CD4-positive, alpha-beta T cell (primary cell): ENCODE data around the gene DAP. TPM values are rescaled to one million over a fixed set of nuclear protein-coding genes. Genes with fewer than 3 reads are reported as not detected.

Experiments used
- ATAC-seq: fragments of 200-7000 bp; cut with Tn5 transposase; one replicate; pipeline ENCODE4 v1.10.0; 2022; ENCODE audit warnings: mild to moderate bottlenecking; ENCODE audit not compliant: poor library complexity
- CTCF ChIA-PET: fragments of 350-600 bp; sonication (Branson Sonifier 250); formaldehyde crosslinking; loops from one replicate; lab custom pipeline; 2021; ENCODE audit warnings: antibody characterized with exemption, inconsistent platforms; lab: Charles Lee
- POLR2A ChIA-PET: fragments of 350-600 bp; sonication (Branson Sonifier 250); formaldehyde crosslinking; loops from one replicate; lab custom pipeline; 2021; ENCODE audit warnings: antibody characterized with exemption, inconsistent platforms; lab: Charles Lee
- DNase-seq, 14 experiments: peaks; one replicate each; pipeline ENCODE4 v3.0.0-alpha.2; 2013 to 2020; ENCODE audit warnings: mixed read lengths in 2 of 14
- H3K27ac ChIP-seq, 2 donors: one replicate each; pipeline versions ENCODE4 v1.5.1 to v1.7.0; 2013; ENCODE audit warnings: low read length in 2 of 2, low read depth in 1 of 2, mild to moderate bottlenecking in 1 of 2
- H3K27me3 ChIP-seq, 2 experiments: 1 replicate in 1 of 2; 2 replicates in 1 of 2; pipeline versions ENCODE4 v1.6.1 to v1.7.0; 2013; ENCODE audit warnings: low read length in 2 of 2, control low read depth in 1 of 2, mild to moderate bottlenecking in 1 of 2, moderate library complexity in 1 of 2; ENCODE audit not compliant: insufficient read depth in 2 of 2, control insufficient read depth in 1 of 2
- H3K36me3 ChIP-seq: one replicate; pipeline ENCODE4 v1.6.1; 2013; ENCODE audit warnings: low read length, control low read depth; ENCODE audit not compliant: insufficient read depth
- H3K4me1 ChIP-seq: one replicate; pipeline ENCODE4 v1.6.1; 2013; ENCODE audit warnings: low read length, control low read depth; ENCODE audit not compliant: insufficient read depth
- H3K4me3 ChIP-seq: one replicate; pipeline ENCODE4 v1.5.1; 2013; ENCODE audit warnings: mild to moderate bottlenecking, low read length, moderate library complexity
- H3K9me3 ChIP-seq, 2 experiments: 1 replicate in 1 of 2; 2 replicates in 1 of 2; pipeline versions ENCODE4 v1.6.1 to v1.7.0; 2013; ENCODE audit warnings: low read length in 2 of 2, mild to moderate bottlenecking in 2 of 2, control low read depth in 1 of 2, moderate library complexity in 1 of 2; ENCODE audit not compliant: control insufficient read depth in 1 of 2, insufficient read depth in 1 of 2
- H3K27ac Mint-ChIP-seq: one replicate; pipeline ENCODE4 v1.8.0; 2020; ENCODE audit warnings: mixed read lengths
- H3K27me3 Mint-ChIP-seq: one replicate; pipeline ENCODE4 v1.8.0; 2021; ENCODE audit warnings: mixed read lengths
- H3K36me3 Mint-ChIP-seq: one replicate; pipeline ENCODE4 v1.8.0; 2021; ENCODE audit warnings: low read depth, mixed read lengths
- H3K4me1 Mint-ChIP-seq: one replicate; pipeline ENCODE4 v1.8.0; 2021; ENCODE audit warnings: low read depth, mixed read lengths
- H3K4me3 Mint-ChIP-seq: one replicate; pipeline ENCODE4 v1.8.0; 2020; ENCODE audit warnings: mild to moderate bottlenecking, mixed read lengths
- H3K9me3 Mint-ChIP-seq: one replicate; pipeline ENCODE4 v1.8.0; 2020; ENCODE audit warnings: mixed read lengths
- CTCF ChIP-seq: fragments of 200-600 bp; IDR thresholded peaks from one replicate; pipeline ENCODE4 v1.8.0; 2022; ENCODE audit warnings: antibody characterized with exemption, mild to moderate bottlenecking
- intact Hi-C, 2 experiments: fragments of 100-400 bp; cut with DNase I in 1 of 2; cut with micrococcal nuclease in 1 of 2; formaldehyde crosslinking; loops; one replicate each; pipeline versions ENCODE4 v1.15.1 to v1.9.0; 2023 to 2025; cut with DNase I, micrococcal nuclease
- total RNA-seq, 174 experiments: library from RNA in 2 of 174; stranded (reverse) in 2 of 174; gene quantifications; one replicate each; pipeline ENCODE4 v1.2.3 and lab custom pipeline; 2021 to 2026

DAP gene
- total RNA-seq, 2 experiments from 2014 or later = 33.6 to 35.2 TPM

GRCh38 chr5:10710513-10711128, 50.4 kb downstream of the DAP start:
- Histone ChIP-seq H3K36me3 (peaks cover 13% of the 10 kb centered on the region), H3K27ac (no peak overlapping the region), H3K4me3 (no peak overlapping the region), H3K9me3 (no peaks in the 10 kb centered on the region), H3K27me3 (no peaks in the 10 kb centered on the region), H3K4me1 (no peaks in the 10 kb centered on the region)
- ChIA-PET CTCF (no interaction called here), POLR2A (no interaction called here)
- Mint-ChIP-seq H3K4me3 (no peak overlapping the region), H3K27me3 (no peaks in the 10 kb centered on the region), H3K4me1 (peaks cover 38% of the 10 kb centered on the region), H3K27ac (no peak overlapping the region), H3K36me3 (peaks cover 35% of the 10 kb centered on the region), H3K9me3 (no peaks in the 10 kb centered on the region)
- intact Hi-C loops = no loop called here
- no peak for TF ChIP-seq CTCF
- ATAC-seq (no peak), DNase-seq (no peak)

GRCh38 chr5:10709933-10710332, 51.1 kb downstream of the DAP start:
- no peaks in the 10 kb centered on the region for H3K27me3 ChIP-seq

GRCh38 chr5:10709409-10709808, 51.6 kb downstream of the DAP start:
- Mint-ChIP-seq H3K27me3 (no peaks in the 10 kb centered on the region), H3K27ac (no peak overlapping the region), H3K4me3 (no peak overlapping the region), H3K4me1 (peaks cover 50% of the 10 kb centered on the region), H3K9me3 (no peaks in the 10 kb centered on the region), H3K36me3 (peaks cover 31% of the 10 kb centered on the region)
- no peaks in the 10 kb centered on the region for H3K27me3 ChIP-seq
- ATAC-seq = no peak
- intact Hi-C loops = no loop called here
- peaks cover 13% of the 10 kb centered on the region for H3K36me3 ChIP-seq
- CTCF ChIA-PET = no interaction called here
- peaks cover 12% of the 10 kb centered on the region for H3K4me1 ChIP-seq
- no peak overlapping the region for H3K27ac ChIP-seq
- POLR2A ChIA-PET = no interaction called here
- no peak for DNase-seq
- no peak for TF ChIP-seq CTCF
- H3K4me3 ChIP-seq = no peak overlapping the region
- H3K9me3 ChIP-seq = no peaks in the 10 kb centered on the region

More at GRCh38 chr5:10709933-10710332, 51.1 kb downstream of the DAP start:
- Mint-ChIP-seq H3K4me3 (no peak overlapping the region), H3K27me3 (no peaks in the 10 kb centered on the region), H3K4me1 (peaks cover 45% of the 10 kb centered on the region), H3K27ac (no peak overlapping the region), H3K9me3 (no peaks in the 10 kb centered on the region), H3K36me3 (peaks cover 31% of the 10 kb centered on the region)
- DNase-seq = no peak
- Histone ChIP-seq H3K27ac (no peak overlapping the region), H3K4me3 (no peak overlapping the region), H3K9me3 (no peaks in the 10 kb centered on the region), H3K4me1 (peaks cover 6% of the 10 kb centered on the region), H3K36me3 (peaks cover 13% of the 10 kb centered on the region)
- ATAC-seq = no peak
- no peak for TF ChIP-seq CTCF
- ChIA-PET CTCF (no interaction called here), POLR2A (no interaction called here)
- intact Hi-C loops = no loop called here
